GM12878 (cell line): Measurements from ENCODE around the gene ELL. TPM values are rescaled to one million over a fixed set of nuclear protein-coding genes. Genes with fewer than 3 reads are reported as not detected.

Source experiments
- ATAC-seq: fragments of 200-7000 bp; cut with Tn5 transposase; 3 replicates; pipeline ENCODE4 v1.9.1; 2020; ENCODE audit warnings: mild to moderate bottlenecking, moderate library complexity
- BruUV-seq: library from RNA; stranded (reverse); fragments of 400-500 nt; replicated peaks from 2 replicates; lab custom pipeline; 2021; lab: Mats Ljungman, UMichigan
- CTCF ChIA-PET: fragments of 300-600 bp; sonication (Branson Sonifier 250); formaldehyde crosslinking; extraction: SDS; loops from one replicate; lab custom pipeline; 2021; ENCODE audit warnings: inconsistent platforms; lab: Yijun Ruan, JAX
- POLR2A ChIA-PET: fragments of 350-600 bp; formaldehyde crosslinking; extraction: SDS; loops from one replicate; lab custom pipeline; 2021; ENCODE audit warnings: inconsistent platforms; lab: Charles Lee
- RAD21 ChIA-PET: fragments of 300-600 bp; sonication (Branson Sonifier 250); formaldehyde crosslinking; loops from one replicate; lab custom pipeline; 2023; ENCODE audit warnings: antibody characterized with exemption; ENCODE audit not compliant: unreplicated experiment; lab: Charles Lee
- SMC1A ChIA-PET: fragments of 300-600 bp; sonication (Branson Sonifier 250); formaldehyde crosslinking; loops from one replicate; lab custom pipeline; 2023; ENCODE audit not compliant: unreplicated experiment, uncharacterized antibody; lab: Charles Lee
- DNase-seq: peaks from one replicate; pipeline ENCODE4 v3.0.0-alpha.2; 2011; ENCODE audit warnings: low read depth, low spot score
- FAIRE-seq: peaks from 3 replicates; lab custom pipeline; 2011; peaks lifted over from hg19 to GRCh38; lab: Jason Lieb, UNC
- H2AFZ ChIP-seq: 2 replicates; pipeline ENCODE4 v1.6.0; 2011; ENCODE audit warnings: low read depth, low read length, control low read depth; ENCODE audit not compliant: control insufficient read depth
- H3K27ac ChIP-seq: 2 replicates; pipeline ENCODE4 v1.5.1; 2011; ENCODE audit warnings: control low read depth; ENCODE audit not compliant: control insufficient read depth, insufficient read depth
- H3K27me3 ChIP-seq, 2 experiments: replicated peaks in 1 of 2; 2 replicates each; pipeline versions ENCODE4 v1.6.0 to v1.6.1; 2011; ENCODE audit warnings: low read length in 1 of 2; ENCODE audit not compliant: control insufficient read depth in 2 of 2, insufficient read depth in 2 of 2
- H3K36me3 ChIP-seq, 2 experiments: 2 replicates each; pipeline ENCODE4 v1.5.1; 2011; ENCODE audit warnings: low read length in 1 of 2; ENCODE audit not compliant: control insufficient read depth in 2 of 2, insufficient read depth in 2 of 2
- H3K4me1 ChIP-seq: 2 replicates; pipeline ENCODE4 v1.6.1; 2011; ENCODE audit warnings: mild to moderate bottlenecking, low read length, moderate library complexity, mixed read lengths; ENCODE audit not compliant: control insufficient read depth, insufficient read depth
- H3K4me2 ChIP-seq: 2 replicates; pipeline ENCODE4 v1.6.0; 2011; ENCODE audit warnings: control low read depth; ENCODE audit not compliant: control insufficient read depth, insufficient read depth
- H3K4me3 ChIP-seq: fragments of 200-600 bp; sonication (generic); 2 replicates; pipeline ENCODE4 v1.5.1; 2016
- H3K79me2 ChIP-seq: 2 replicates; pipeline ENCODE4 v1.6.0; 2011; ENCODE audit warnings: low read length; ENCODE audit not compliant: control insufficient read depth, insufficient read depth
- H3K9ac ChIP-seq: 2 replicates; pipeline ENCODE4 v1.8.0; 2011; ENCODE audit warnings: low read length, control low read depth, mixed read lengths; ENCODE audit not compliant: control insufficient read depth, insufficient read depth
- H3K9me3 ChIP-seq: replicated peaks from 3 replicates; pipeline ENCODE4 v1.5.1; 2011; ENCODE audit warnings: mild to moderate bottlenecking, low read length; ENCODE audit not compliant: control insufficient read depth, insufficient read depth
- H4K20me1 ChIP-seq: 2 replicates; pipeline ENCODE4 v1.6.0; 2011; ENCODE audit not compliant: control insufficient read depth, insufficient read depth
- ASH2L ChIP-seq: fragments of 300-600, 200-600 bp; sonication (generic); IDR thresholded peaks from 2 replicates; pipeline ENCODE4 v1.6.1; 2017; ENCODE audit warnings: low read depth, mild to moderate bottlenecking, borderline replicate concordance
- BRCA1 ChIP-seq: IDR thresholded peaks from 2 replicates; pipeline ENCODE4 v1.6.1; 2011; ENCODE audit warnings: low read depth, low read length, improper control_type of control experiment
- DPF2 ChIP-seq: fragments of 450-650 bp; IDR thresholded peaks from 2 replicates; pipeline ENCODE4 v1.6.1; 2017; ENCODE audit warnings: mild to moderate bottlenecking
- EED ChIP-seq: sonication (generic); IDR thresholded peaks from 2 replicates; pipeline ENCODE4 v1.6.1; 2016; ENCODE audit warnings: antibody characterized with exemption, low read depth
- EZH2 ChIP-seq: IDR thresholded peaks from 2 replicates; pipeline ENCODE4 v1.6.1; 2012; ENCODE audit warnings: low read depth, mild to moderate bottlenecking, control low read depth, inconsistent platforms, low read length, borderline replicate concordance; ENCODE audit not compliant: control insufficient read depth
- HCFC1 ChIP-seq: fragments of 150-350 bp; IDR thresholded peaks from 2 replicates; pipeline ENCODE4 v1.6.1; 2014; ENCODE audit warnings: low read length
- MEF2A ChIP-seq: IDR thresholded peaks from 2 replicates; pipeline ENCODE4 v1.6.1; 2011; ENCODE audit warnings: low read depth, mild to moderate bottlenecking, low read length, moderate library complexity; ENCODE audit not compliant: insufficient read depth
- SMARCA5 ChIP-seq: fragments of 450-650 bp; IDR thresholded peaks from 2 replicates; pipeline ENCODE4 v1.6.1; 2017; ENCODE audit warnings: mild to moderate bottlenecking
- SPI1 ChIP-seq: IDR thresholded peaks from 2 replicates; pipeline ENCODE4 v1.6.1; 2011; ENCODE audit warnings: low read depth, mild to moderate bottlenecking, low read length, moderate library complexity, borderline replicate concordance; ENCODE audit not compliant: insufficient read depth
- WGBS: methylation state at CpG from one replicate; pipeline ENCODE4 v1.1.6; 2016; ENCODE audit warnings: low lambda C conversion rate; ENCODE audit not compliant: insufficient replicate concordance, insufficient coverage; ENCODE audit errors: missing lambda C conversion rate; 5-methylcytosine and 5-hydroxymethylcytosine counted together
- in situ Hi-C: fragments of 300-500 bp; cut with MboI; formaldehyde crosslinking; loops from 9 replicates; pipeline ENCODE4 v1.14.3; 2018; ENCODE audit warnings: mixed read lengths
- intact Hi-C: fragments of 100-400 bp; cut with micrococcal nuclease; formaldehyde crosslinking; loops from one replicate; pipeline ENCODE4 v1.14.2; 2022; ENCODE audit not compliant: unreplicated experiment
- polyA plus RNA-seq, 11 experiments: library from polyadenylated mRNA; depleted of rRNA in 4 of 11; unstranded in 6 of 11; stranded (reverse) in 5 of 11; fragments of >200 nt; fragmentation: Nextera tagmentation in 4 of 11; fragmentation: Illumina TruSeq in 1 of 11; extraction: Ambion mirVana in 4 of 11; extraction: Trizol in 1 of 11; gene quantifications; 1 replicate in 1 of 11; 2 replicates in 10 of 11; pipeline versions ENCODE4 v1.2.1 to v1.2.3, GENCODE V29; 2011 to 2016; ENCODE audit warnings: inconsistent platforms in 2 of 11, missing spikeins in 2 of 11, low read depth in 1 of 11
- total RNA-seq, 4 experiments: library from RNA; depleted of rRNA in 3 of 4; stranded (reverse); fragments of >200 nt in 3 of 4; fragmentation: Illumina TruSeq in 1 of 4; extraction: Trizol in 1 of 4; gene quantifications; 2 replicates each; pipeline versions ENCODE4 v1.2.1 to v1.2.3, GENCODE V29; 2013 to 2021
- TF ChIP-seq, protein P1 (sequence below): IDR thresholded peaks from 2 replicates; pipeline ENCODE4 v1.6.1; 2011; ENCODE audit warnings: borderline replicate concordance, low read depth, mild to moderate bottlenecking, moderate library complexity, mixed read lengths, low read length; ENCODE audit not compliant: insufficient read depth; ENCODE audit errors: extremely low read length

Gene ELL
- total and polyA plus RNA-seq, 10 of the 15 experiments (the other 5 are each of a cell fraction or from before 2014, with no cell fraction given), result 0.91 to 25.0 (median 9.1) TPM

DNA sequence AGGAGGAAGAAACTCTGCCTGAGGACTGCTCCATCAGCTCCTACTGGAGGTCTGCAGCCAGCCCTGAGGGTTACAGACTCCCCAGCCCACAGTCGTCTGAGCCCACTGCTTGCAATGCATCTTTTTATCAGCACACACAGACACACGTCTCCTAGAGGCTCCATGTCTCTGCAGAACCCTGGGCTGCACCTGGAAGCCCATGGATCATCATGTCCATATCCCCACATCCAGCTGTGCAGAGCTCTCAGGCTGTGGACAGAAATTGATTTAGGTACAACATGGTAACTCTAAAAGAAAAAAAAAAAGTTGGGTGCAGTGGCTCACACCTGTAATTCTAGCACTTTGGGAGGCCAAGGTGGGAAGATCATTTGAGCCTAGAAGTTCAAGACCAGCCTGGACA is 51.1 kb downstream of the ELL start:
- H3K79me2 ChIP-seq, result peaks cover 18% of the 10 kb centered on the region
- no peak overlapping the region for H3K4me3 ChIP-seq
- intact Hi-C loops (loop anchor here (5.0 kb wide), 1 partner anchor 37 kb away; no protein-coding TSS in a partner anchor), in situ Hi-C loops (loop anchor here (25.0 kb wide), 1 partner anchor 392 kb away; no protein-coding TSS in a partner anchor)
- no peaks in the 10 kb centered on the region for H3K27me3 ChIP-seq
- no peak overlapping the region for H3K4me2 ChIP-seq
- H4K20me1 ChIP-seq, result peaks cover 8% of the 10 kb centered on the region
- 21% methylated on average over 2 of the region's 2 CpGs for WGBS
- FAIRE-seq (no peak), DNase-seq (no peak), ATAC-seq (no peak)
- H3K36me3 ChIP-seq, result peaks cover 8 to 30% of the 10 kb centered on the region in 2 experiments; a peak in 3 of 4 replicates
- SMC1A ChIA-PET, result interaction anchor here (0.5 to 1.4 kb wide), 2 partner anchors 48 to 680 kb away, joined by 3 to 4 read pairs; no protein-coding TSS in a partner anchor
- POLR2A ChIA-PET, result interaction anchor here (0.6 kb wide), 1 partner anchor 197 kb away, joined by 4 read pairs; no protein-coding TSS in a partner anchor
- no peaks in the 10 kb centered on the region for H3K9me3 ChIP-seq
- no peak overlapping the region for H3K27ac ChIP-seq
- CTCF ChIA-PET, result interaction anchor here (0.7 to 2.2 kb wide), 9 partner anchors 9 to 376 kb away, joined by 3 to 11 read pairs (median 3); no protein-coding TSS in a partner anchor
- BruUV-seq, result no TSS peak
- H3K4me1 ChIP-seq, result peaks cover 9% of the 10 kb centered on the region; the same call in 1 of the 2 replicates
- RAD21 ChIA-PET, result interaction anchor here (0.6 to 1.0 kb wide), 3 partner anchors 73 to 204 kb away, joined by 3 to 5 read pairs (median 4); partner anchors contain the start of gene FKBP8
- no peak overlapping the region for H3K9ac ChIP-seq
- no peak for TF ChIP-seq SPI1
- TF ChIP-seq SMARCA5, result no peak
- TF ChIP-seq DPF2, result no peak
- no peak for TF ChIP-seq EZH2
- no peak for TF ChIP-seq MEF2A
- TF ChIP-seq HCFC1, result no peak
- TF ChIP-seq ASH2L, result no peak
- TF ChIP-seq, protein P1, sequence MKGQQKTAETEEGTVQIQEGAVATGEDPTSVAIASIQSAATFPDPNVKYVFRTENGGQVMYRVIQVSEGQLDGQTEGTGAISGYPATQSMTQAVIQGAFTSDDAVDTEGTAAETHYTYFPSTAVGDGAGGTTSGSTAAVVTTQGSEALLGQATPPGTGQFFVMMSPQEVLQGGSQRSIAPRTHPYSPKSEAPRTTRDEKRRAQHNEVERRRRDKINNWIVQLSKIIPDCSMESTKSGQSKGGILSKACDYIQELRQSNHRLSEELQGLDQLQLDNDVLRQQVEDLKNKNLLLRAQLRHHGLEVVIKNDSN, result no peak
- no peak for TF ChIP-seq EED
- TF ChIP-seq BRCA1, result no peak
- no peak overlapping the region for H2AFZ ChIP-seq
